GM19463 (cell line): ENCODE data around the gene RETREG1.

Experiments
- ATAC-seq: cut with Tn5 transposase; IDR thresholded peaks from one replicate; pipeline ENCODE4 v1.9.1; 2021; ENCODE audit warnings: mild to moderate bottlenecking, moderate library complexity; ENCODE audit not compliant: unreplicated experiment

RETREG1 gene

DNA sequence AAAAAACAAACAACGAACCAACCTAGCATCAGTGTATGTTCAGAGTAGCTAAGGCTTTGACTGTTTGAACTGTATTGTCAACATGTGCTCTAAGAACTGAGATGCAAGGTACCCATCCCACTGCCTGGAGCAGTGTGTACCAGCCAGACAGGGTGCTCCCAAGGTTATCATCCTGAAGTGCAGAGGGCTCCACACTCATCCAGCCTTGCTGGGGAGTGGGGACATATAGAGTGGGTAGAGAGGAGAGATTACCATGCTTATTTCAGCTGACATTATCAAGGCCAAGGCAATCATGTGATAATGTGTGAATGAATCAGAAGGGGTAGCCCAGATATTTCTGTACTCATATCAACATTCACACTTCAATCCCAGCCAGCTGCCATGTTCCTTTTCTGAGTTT, 82.5 kb downstream of the RETREG1 start:
- no peak for ATAC-seq

DNA sequence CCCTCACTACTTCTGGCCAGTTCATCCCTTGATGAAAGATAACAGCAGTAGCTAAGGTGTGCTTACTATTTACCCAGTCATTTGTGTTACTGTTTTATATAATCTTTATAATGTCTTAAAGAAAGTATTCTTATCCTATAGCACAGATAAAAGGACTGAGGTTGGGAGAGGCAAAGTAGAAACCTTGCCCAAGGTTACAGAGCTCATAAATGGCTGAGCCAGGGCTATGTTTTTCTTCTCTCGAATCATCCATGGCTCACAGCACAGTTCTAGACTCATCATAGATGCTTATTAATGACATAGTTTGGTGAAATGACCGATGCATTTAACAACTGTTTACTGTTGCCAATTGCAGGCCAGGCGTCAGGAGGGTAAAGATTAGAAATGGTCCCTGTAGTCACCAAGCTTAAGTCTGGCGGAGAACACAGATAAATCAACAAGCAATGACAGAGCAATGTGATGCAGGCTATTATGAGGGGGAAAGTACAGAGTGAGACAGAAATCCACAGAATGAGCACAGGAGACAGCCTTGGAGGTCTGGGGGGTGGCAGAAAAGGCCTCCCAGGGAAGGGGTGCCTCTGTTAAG, 85.6 kb downstream of the RETREG1 start:
- no peak for ATAC-seq

DNA sequence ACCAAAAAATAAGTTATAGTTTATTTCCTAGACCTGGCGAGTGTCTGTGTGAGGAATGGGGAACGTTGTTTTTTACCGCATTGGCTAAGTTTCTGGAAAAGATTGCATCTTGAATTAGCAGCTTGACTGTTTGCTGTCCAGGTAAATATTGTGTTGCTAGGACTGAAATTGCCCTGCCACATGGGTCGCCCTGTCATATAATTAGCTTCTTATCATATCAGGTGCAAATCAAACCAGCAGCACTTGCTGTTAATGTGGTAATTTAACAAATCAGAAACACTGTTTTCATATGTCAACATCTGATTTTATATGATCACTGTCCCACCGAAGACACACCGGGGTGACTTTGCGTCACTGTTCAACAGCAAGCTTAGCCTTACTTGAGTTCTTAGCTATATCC, 87.5 kb downstream of the RETREG1 start:
- ATAC-seq, result no peak

DNA sequence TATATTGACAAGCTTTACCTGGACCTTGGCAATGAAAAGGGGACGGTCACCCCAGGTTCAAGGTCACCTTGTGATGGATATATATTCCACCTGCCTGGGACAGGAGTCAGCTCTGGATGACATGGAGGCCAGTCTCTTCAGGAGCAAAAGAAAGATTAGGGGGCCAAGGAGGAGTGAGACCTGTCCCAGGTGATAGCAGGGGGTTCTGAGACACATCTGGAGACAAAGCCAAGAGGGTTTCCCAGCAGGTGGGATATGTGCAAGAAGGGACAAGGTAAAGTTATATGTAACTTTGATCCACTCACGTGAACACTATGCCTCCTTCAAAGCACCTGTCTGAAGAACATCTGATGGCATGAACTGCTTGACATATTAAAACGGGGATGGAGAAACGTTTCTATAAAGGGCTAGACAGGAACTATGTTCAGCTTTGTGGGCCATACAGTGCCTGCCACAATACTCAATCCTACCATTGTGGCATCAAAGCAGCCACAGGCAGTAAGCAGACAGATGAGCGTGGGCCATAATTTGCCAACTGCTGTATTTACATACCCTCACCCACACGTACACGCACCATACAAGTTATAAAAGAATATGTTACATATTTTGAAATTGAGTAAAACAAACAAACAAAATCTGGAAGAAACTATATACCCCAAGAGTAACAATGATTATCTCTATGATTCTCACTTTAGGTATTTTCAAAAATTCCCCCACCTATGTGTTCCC, 88.3 kb downstream of the RETREG1 start:
- ATAC-seq, result no peak

DNA sequence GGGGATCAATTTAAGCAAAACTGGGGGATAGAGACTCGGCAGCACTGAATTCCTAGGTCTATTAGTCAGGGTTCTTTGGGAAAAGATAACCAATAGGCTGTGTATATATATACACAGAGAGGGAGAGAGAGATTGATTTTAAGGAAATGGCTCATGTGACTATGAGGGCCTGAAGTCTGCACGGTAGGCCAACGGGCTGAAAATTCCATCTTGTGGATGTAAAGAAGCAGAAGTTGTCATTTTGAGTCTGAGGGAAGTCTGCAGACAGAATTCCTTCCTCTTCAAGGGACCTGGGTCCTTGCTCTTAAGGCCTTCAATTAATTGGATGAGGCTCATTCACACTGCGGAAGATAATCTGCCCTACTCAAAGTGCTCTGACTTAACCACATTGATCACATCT, 91.1 kb downstream of the RETREG1 start:
- ATAC-seq, result no peak

DNA sequence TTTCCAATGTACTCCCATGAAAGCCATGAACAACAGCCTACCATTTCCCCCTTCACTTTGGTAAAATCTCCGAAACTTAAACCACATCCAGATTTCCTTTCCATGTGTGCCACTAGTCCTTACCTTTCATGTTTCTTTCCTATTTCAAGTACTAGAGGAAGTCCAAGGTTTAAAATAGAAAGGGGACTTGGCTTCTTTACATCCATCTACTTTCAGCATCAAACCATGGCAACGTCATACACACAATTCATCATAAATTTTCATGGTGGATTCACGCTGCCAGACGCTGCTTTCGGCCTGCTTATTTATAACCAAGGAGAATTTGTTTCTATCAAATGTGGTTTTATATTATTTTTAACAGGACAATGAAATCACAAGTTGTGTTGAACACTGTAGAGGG, 92.5 kb downstream of the RETREG1 start:
- ATAC-seq, result no peak

DNA sequence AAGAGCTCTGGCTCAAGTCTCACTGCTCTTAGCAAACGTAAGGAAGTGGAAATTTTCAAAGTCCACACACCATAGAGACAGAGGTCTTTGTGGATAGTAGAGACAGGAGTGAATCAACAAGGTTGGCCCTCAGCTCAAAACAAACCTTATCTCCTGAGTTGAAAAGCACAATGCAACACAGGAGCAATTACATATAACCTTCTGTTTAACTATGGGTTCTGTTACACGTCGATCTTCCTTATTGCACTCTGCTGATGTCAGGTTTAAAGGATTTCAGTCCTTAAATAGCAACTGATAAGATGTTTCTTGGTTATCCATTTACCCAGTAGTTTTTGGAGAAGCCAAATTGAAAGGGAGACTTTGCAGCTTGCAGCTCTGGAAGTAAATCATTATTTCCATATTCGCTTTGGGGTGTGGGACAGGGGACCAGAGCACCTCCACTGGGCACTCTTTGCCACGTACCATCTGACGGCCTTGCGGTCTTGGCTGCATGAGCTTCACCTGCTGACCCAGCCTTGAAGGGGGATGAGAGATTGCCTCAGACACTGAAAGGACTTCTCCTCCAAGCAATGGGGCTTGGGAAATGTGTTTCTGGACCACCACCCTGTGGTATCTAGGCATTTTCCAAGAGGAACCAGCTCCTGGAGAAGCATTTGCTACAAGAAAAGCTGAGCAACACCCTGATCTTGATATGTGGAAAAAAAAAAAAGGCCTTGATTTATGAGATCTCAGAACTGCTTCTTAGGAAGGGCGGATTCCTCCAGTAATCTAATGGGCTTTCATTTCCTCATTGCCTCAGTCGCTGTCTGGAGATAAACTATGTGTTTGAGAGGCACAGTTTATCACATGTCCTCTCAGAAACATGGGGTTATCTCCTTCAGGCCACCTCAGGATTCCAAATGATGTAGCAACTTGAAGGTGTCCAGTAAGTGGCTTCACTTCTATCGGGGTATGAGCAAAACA, 95.0 kb downstream of the RETREG1 start:
- ATAC-seq, result no peak

DNA sequence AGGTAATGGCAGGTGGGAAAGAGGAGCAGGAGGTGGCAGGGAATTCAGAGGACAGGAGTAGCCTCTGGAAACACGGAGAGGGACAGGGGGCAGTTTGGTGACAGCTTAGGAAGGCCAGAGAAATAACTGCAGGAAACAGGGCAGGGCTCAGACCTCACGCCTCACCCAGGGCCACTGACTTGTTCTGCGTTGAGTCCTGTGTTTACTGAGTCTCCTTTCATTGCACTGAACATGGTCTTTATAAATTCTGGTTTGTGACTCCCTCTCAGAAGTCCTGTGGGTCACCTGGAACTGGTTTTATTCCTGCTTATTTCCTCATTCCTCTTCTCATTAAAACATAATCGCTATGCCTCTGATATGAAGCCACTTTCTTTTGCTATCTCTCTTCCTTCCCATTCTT, 96.0 kb downstream of the RETREG1 start:
- no peak for ATAC-seq

DNA sequence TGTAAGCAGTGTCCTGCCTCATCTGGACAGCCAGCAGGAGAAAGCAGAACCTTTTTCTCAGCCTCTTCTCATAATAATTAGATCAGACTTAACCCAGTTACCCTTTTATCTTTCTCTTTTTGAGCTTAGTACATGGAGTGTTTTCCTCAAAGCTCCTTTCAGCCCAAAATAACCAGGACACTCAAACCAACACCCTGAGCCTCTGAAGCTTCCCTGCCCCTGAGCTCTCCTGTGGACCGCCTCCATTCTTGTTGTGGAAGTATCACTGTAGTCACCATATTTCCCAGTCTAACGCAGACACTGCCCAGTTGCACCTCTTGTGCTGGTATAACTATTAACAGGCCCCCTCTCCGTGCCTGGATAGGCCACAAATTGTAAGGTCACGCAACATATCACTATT, 97.4 kb downstream of the RETREG1 start:
- no peak for ATAC-seq

DNA sequence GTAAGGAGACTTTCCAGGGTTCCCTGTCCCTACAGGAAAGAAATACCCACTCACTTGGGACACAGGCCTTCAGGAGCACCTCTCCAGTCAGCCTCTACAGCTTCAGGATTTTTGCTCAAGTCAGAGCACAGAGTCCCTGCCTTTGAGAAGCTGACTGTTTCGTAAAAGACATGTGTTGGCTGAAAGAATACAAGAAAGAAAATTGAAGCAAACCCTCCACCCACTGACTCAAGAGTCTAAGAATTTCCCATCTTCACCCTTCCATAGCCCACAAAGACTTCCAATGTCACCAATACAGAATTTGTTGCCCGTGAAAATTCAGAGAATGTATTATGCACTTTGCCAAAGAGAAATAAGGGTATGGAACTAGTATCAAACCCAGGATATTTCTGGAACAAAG, 98.2 kb downstream of the RETREG1 start:
- ATAC-seq, result no peak

DNA sequence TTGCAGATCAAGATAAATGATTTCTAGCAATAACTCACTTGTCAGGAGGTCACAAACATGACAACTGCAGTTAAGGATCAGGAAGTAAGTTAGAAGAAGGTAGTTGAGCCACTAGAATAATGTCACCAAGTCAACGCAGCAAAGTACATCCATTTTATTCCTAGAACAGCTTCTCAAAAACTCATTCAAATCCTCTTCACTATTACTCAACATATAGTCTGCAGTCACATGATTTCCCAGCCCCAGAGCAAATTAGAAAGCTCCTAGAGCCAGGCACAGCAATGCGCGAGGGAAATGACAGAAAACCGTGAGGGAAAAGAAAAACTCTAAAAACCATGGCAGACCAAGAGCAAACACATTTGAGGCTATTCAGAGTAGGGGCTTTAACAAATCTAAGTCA, 101.3 kb downstream of the RETREG1 start:
- ATAC-seq, result no peak

DNA sequence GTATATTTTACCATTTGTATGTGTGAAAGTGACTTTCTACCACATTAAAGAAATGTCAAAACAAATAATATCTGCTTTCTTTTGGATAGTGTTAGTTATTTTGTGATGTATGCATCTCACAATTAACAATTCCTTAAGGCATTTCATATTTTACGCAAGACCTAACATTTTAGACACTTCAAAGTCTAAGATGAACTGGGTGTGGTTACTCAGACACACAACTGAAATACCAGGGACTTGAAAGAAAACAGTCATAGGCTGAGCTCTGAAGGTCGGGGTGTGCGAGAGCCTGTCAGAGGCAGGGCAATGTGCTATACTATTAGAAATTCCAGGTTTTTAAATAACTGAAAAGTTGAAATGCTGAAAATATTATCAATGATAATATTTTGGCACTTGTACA, 106.7 kb downstream of the RETREG1 start:
- no peak for ATAC-seq

DNA sequence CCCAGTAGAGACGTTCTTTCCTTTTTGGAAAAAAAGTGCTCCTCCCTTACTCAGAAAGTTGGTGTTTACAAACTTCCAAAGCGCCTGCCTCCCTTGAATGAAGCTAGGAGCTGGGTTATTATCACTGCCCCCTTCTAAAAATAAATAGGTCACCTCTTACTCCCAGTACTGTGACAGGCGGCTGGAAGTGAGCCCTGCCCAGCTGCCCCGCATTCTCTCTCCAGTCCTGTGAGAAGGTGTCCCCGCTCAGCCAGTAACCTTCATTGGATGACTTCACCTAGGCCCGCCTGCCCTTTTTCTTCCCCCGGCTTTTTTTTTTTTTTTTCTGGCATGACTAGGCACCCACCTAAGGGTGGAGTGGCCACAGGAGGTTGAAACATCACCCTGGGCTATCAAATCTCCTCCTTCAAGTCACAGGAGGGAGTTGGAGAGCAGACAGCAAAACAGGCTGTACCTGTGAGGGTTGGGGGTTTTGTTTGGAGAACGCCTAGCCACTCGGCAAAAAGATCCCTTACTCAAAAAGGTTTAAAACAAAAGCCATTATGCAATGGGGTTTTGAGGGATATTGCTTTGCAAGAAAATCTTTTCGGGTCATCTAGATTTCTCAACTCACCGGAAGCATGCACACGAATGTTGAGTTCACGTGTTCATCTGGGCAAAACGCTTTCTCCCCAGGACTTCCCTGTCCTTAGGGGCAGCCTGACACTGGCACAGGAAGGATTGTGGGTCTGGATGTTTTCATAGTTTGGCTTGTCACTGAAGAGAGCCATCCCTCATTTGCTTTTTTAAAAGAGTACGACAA, 107.9 kb downstream of the RETREG1 start:
- no peak for ATAC-seq

DNA sequence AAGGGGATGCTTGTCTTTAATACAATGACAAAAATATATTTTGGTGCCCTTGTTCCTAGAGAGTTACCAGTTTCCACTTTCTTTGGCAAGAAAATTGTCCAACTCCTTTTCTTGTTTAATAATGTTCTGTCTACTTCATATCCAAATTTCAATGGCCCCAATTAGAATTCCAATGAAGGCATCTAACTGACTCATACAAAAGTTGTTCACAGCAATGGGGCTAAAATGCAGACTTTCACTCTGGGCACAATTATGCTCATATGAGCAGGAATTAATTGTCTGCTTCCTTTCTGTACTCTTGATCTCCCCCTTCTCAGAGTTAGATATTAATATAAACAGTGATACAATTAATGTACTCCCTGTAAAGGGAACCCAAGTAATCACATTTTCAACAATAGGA, 109.1 kb downstream of the RETREG1 start:
- no peak for ATAC-seq

DNA sequence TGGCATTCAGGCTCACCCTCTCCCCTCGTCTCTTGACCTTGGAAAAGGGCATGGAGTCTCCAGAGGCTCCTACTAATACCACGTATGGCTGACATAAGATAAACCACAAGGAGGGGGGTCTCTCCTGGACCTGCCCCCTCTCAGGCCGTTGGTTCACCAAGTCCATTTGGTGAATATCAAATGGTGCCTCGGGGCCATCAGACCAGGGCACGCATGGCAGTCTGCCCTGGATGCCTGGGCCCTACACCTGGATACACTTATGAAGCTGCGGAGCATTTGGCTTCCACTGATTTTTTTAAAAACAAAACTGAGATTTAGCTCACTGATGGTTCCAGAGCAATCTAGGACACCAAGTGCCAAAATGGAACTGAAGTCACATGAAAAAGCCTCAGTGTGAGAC, 110.9 kb downstream of the RETREG1 start:
- no peak for ATAC-seq

DNA sequence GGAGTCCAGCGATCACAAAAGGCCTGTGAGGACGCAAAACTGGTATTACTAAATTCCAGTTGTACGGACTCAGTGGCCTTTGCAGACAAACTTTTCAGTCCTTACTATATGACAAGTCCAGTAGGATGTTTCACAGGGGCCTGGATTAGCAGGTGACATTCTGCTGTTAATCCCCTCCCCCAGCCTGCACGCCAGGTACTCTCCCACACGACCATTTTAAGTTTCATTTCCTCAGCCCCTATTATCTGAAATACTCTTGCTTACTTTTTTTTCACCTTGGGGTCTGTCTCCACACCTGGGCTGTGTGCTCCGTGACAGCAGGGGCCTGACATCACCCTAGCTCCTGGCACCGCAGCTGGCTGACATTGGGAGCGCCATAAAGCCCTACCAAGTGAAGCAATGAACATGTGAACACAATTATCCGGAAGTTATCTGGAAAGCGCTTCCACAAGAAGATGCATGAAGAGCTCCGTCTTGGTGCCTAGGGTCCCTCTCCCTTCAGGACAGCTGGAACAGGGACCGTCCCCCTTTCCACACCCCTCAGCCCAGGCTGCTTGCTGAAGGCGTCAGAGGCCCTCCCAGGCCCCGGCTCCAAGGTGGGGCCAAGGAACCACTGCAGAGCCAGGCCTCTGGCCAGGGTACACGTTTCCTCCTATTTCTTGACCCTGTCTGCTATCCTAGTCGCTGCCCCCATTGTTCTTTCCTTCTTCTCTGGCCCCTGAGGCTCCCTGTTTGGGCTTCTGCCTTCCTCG, 111.5 kb downstream of the RETREG1 start:
- no peak for ATAC-seq

DNA sequence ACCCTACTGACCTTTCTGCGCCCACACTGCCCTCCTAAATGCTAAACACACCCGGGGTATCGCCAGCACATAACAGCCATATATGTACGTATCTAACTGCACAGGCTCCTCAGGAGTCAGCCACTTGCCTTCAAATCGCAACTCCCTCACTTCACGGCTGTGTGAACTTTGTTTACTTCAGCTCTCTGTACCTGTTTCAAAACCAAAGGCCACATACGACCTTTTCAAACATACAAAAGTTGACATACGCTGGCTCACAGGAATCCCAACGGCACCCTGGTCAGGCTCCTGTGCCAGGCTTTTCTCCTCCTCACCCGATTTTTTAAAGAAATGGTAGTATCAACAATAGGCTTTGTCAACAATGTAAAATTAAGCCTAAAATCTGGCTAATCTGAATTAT, 112.2 kb downstream of the RETREG1 start:
- no peak for ATAC-seq

DNA sequence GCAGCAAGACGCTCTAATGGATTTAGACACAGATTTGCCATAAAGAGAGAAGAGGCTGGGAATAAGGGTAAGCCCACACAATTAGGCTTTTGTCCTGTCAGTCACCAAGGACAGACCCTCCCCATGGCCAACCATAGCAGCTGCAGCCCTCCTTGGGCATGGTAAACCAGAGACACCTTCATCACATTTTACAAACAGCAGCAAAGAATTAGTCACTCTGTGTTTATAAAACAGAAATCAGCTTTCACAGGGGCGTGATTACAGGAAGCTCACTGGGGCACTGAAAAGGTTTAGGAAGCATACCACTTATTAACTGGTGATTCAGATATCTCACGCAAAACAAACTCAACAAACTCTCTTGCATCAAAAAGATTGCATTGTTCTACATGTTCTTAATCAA, 113.9 kb downstream of the RETREG1 start:
- no peak for ATAC-seq

DNA sequence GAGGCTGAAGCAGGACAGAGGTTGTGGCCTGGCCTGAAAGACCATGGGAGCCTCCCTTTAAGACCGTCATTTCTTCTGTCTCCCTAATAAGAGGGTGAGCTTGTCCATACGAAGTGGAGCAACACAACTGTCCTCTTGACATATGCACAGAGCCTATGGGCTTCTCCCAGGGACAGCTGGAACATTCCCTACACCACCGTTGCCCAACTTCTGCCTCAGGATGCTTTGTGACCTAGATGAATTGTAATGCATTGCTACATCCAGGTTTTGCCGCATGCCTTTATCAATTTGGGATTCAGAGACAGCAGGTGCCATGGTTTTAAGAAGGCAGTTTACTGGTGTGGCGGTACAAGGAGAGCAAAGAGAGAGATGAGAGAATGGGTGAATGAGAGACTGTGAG, 116.8 kb downstream of the RETREG1 start:
- no peak for ATAC-seq

DNA sequence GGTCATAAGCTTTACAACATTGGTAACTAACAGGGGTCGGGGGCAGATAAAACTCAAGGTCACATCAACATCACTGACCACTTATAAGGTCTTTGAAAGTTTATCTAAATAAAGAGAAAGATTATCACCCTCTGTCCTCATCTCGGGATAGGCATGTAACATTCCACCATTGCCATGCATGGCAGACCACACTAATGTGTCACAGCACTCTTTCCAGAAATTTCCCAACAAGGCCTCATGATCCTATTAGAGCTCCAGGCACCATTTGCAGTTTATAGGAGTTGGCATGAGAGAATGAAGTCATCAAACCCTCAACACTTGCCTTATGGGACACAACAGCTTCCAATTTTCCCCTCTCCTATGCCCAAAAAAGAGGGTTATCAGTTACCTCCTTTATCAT, 119.3 kb downstream of the RETREG1 start:
- ATAC-seq, result no peak
